Calu3 (cell line): ENCODE data around the gene ZSWIM2. TPM values are rescaled to one million over a fixed set of nuclear protein-coding genes. Genes with fewer than 3 reads are reported as not detected.

Experiments used
- BruUV-seq: library from RNA; stranded (reverse); fragments of 400-500 nt; replicated peaks from 2 replicates; lab custom pipeline; 2021; lab: Mats Ljungman, UMichigan
- CTCF ChIA-PET: fragments of 300-600 bp; sonication (Branson Sonifier 250); formaldehyde crosslinking; loops from one replicate; lab custom pipeline; 2022; ENCODE audit warnings: antibody characterized with exemption; lab: Charles Lee
- DNase-seq: peaks from one replicate; pipeline ENCODE4 v3.0.0; 2022
- H3K27ac Mint-ChIP-seq: one replicate; pipeline ENCODE4 v1.8.0; 2022; ENCODE audit warnings: mixed read lengths; ENCODE audit not compliant: unreplicated experiment
- H3K27me3 Mint-ChIP-seq: one replicate; pipeline ENCODE4 v1.8.0; 2022; ENCODE audit warnings: mixed read lengths; ENCODE audit not compliant: unreplicated experiment
- H3K36me3 Mint-ChIP-seq: one replicate; pipeline ENCODE4 v1.8.0; 2022; ENCODE audit warnings: mild to moderate bottlenecking, moderate library complexity, mixed read lengths; ENCODE audit not compliant: insufficient read depth, unreplicated experiment
- H3K4me1 Mint-ChIP-seq: one replicate; pipeline ENCODE4 v1.8.0; 2022; ENCODE audit warnings: mild to moderate bottlenecking, low read depth, mixed read lengths; ENCODE audit not compliant: unreplicated experiment
- H3K4me3 Mint-ChIP-seq: one replicate; pipeline ENCODE4 v1.8.0; 2022; ENCODE audit warnings: mild to moderate bottlenecking, low read depth, moderate library complexity, mixed read lengths; ENCODE audit not compliant: unreplicated experiment
- H3K9me3 Mint-ChIP-seq: one replicate; pipeline ENCODE4 v1.8.0; 2022; ENCODE audit warnings: low read depth, mixed read lengths; ENCODE audit not compliant: unreplicated experiment
- intact Hi-C: fragments of 100-400 bp; cut with micrococcal nuclease; formaldehyde crosslinking; loops from one replicate; pipeline ENCODE4 v1.10.0; 2022; ENCODE audit not compliant: unreplicated experiment
- total RNA-seq: library from RNA; stranded (reverse); gene quantifications from 2 replicates; pipeline ENCODE4 v1.2.3, GENCODE V29; 2022
- TF ChIP-seq, protein P1 (sequence below): fragments of 200-600 bp; IDR thresholded peaks from one replicate; pipeline ENCODE4 v1.8.0; 2022; ENCODE audit warnings: antibody characterized with exemption; ENCODE audit not compliant: unreplicated experiment

The ZSWIM2 gene
- total RNA-seq, 1 experiment from 2014 or later = not detected

GRCh38 chr2:186891185-186891621 lies 42.2 kb upstream of the ZSWIM2 start:
- H3K4me1 Mint-ChIP-seq = peaks cover 12% of the 10 kb centered on the region
- TF ChIP-seq, protein P1, sequence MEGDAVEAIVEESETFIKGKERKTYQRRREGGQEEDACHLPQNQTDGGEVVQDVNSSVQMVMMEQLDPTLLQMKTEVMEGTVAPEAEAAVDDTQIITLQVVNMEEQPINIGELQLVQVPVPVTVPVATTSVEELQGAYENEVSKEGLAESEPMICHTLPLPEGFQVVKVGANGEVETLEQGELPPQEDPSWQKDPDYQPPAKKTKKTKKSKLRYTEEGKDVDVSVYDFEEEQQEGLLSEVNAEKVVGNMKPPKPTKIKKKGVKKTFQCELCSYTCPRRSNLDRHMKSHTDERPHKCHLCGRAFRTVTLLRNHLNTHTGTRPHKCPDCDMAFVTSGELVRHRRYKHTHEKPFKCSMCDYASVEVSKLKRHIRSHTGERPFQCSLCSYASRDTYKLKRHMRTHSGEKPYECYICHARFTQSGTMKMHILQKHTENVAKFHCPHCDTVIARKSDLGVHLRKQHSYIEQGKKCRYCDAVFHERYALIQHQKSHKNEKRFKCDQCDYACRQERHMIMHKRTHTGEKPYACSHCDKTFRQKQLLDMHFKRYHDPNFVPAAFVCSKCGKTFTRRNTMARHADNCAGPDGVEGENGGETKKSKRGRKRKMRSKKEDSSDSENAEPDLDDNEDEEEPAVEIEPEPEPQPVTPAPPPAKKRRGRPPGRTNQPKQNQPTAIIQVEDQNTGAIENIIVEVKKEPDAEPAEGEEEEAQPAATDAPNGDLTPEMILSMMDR = no peak
- H3K27me3 Mint-ChIP-seq = no peaks in the 10 kb centered on the region
- CTCF ChIA-PET = no interaction called here
- DNase-seq = peak; percentile 22
- no peaks in the 10 kb centered on the region for H3K9me3 Mint-ChIP-seq
- no peaks in the 10 kb centered on the region for H3K36me3 Mint-ChIP-seq
- no peak overlapping the region for H3K4me3 Mint-ChIP-seq
- H3K27ac Mint-ChIP-seq = no peak overlapping the region
- intact Hi-C loops = no loop called here
- BruUV-seq = no TSS peak

DNA sequence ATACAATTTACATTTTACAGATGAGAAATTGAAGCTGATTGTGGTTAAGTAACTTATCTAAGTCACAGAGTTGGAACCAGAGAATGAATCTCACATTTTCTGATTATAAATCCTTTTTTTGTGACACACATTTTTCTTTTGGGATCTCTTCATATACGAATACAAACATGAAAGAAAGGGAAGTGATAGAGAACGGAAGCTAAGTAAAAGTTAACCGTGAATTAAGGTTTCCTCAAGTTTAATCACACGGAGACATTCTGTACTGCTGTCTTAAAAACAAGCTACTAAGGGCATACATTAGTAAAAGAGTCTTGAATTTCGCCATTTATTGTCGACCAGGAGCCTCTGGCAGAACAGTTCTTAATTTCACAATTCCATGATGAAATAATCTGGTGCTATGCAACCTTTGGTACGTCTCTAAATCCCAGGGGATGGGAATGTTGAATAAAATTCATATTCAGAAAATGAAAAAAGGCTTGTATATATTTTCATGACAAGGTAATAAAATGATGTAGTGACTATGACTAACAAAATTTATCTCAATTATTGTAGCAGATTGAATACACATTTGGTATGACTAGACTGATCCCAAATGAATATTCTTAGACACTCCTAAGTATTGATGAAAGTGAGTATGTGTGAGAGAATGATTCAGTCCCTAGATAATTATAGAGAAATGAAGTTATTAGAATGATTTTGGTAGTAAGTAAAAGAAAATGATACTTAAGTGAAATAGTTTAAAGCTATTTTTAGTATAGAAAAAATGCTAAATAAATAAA lies 40.3 kb upstream of the ZSWIM2 start:
- CTCF ChIA-PET = interaction anchor here (1.3 kb wide), 1 partner anchor 22 kb away, joined by 3 read pairs; no protein-coding TSS in a partner anchor

DNA sequence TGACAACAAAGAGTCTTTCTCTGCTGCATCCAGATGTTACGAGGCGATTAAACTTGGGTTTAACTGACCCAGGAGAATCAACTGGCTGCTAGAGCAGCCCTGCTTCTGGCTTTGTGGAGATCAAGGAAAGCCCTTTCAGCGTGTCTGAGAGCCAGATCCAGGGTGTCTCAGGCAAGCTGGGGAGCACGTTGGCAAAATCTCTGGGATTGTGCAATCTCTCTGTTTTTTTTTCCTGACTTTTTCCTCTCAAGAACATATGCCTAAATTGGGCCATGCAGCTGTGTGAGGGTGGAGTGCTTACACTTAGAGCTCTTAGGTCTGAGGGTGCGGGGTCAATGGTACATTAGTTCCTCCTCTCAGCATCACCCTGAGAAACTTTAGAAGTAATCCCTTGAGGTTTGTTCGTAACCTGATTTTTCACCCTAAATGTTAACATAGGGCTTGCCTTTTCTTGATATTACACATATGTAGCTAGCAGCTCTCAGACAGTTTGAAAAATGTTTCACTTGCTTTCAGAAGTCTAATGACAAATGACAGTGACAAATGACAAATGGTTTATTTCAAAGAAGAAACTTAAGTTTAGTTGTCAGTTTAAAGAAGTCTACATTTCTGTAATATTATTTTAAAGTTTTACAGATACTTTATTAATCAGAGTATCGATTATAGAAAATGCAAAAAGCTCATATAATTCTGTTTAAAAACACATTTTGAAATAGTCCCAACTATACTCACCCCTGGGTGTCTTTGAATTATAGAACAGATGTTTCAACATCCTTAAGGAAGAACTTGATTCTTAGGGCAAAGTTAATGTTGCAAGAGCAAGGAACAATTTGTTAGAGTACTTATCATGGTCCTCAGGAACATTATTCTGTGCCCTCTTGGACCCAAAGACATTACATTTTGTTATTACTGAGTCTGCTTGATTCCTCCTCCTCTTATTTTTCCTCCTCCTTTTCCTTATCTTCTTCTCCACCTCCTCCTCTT lies 38.4 kb upstream of the ZSWIM2 start:
- TF ChIP-seq, protein P1 = no peak
- CTCF ChIA-PET = interaction anchor here (0.6 kb wide), 1 partner anchor 782 kb away, joined by 3 read pairs; no protein-coding TSS in a partner anchor
- H3K36me3 Mint-ChIP-seq = no peaks in the 10 kb centered on the region
- no peak for DNase-seq
- H3K9me3 Mint-ChIP-seq = no peaks in the 10 kb centered on the region
- no TSS peak for BruUV-seq
- intact Hi-C loops = no loop called here
- H3K27ac Mint-ChIP-seq = no peak overlapping the region
- H3K4me3 Mint-ChIP-seq = no peak overlapping the region
- H3K27me3 Mint-ChIP-seq = no peaks in the 10 kb centered on the region
- peaks cover 12% of the 10 kb centered on the region for H3K4me1 Mint-ChIP-seq

More for the DNA sequence above, 40.3 kb upstream of the ZSWIM2 start:
- no peak for DNase-seq
- no peaks in the 10 kb centered on the region for H3K27me3 Mint-ChIP-seq
- no peaks in the 10 kb centered on the region for H3K9me3 Mint-ChIP-seq
- TF ChIP-seq, protein P1 = no peak
- no peak overlapping the region for H3K4me3 Mint-ChIP-seq
- no peaks in the 10 kb centered on the region for H3K36me3 Mint-ChIP-seq
- no peak overlapping the region for H3K27ac Mint-ChIP-seq
- intact Hi-C loops = no loop called here
- BruUV-seq = no TSS peak
- H3K4me1 Mint-ChIP-seq = peaks cover 12% of the 10 kb centered on the region

GRCh38 chr2:186884587-186884986 lies 35.6 kb upstream of the ZSWIM2 start:
- TF ChIP-seq, protein P1 = no peak
- Mint-ChIP-seq H3K27ac (no peak overlapping the region), H3K27me3 (no peaks in the 10 kb centered on the region), H3K4me1 (no peaks in the 10 kb centered on the region), H3K9me3 (no peaks in the 10 kb centered on the region), H3K36me3 (no peaks in the 10 kb centered on the region), H3K4me3 (no peak overlapping the region)
- no TSS peak for BruUV-seq
- intact Hi-C loops = no loop called here
- CTCF ChIA-PET = no interaction called here
- no peak for DNase-seq
